ENCODE results near the gene AOC1.

The AOC1 gene

GRCh38 chr7:150854066-150855000 is 2.0 kb downstream of the AOC1 start:
- Histone ChIP-seq H3K9ac (ENCODE audit: low read depth, low read length, poor library complexity, severe bottlenecking) (no peak overlapping the region), H3K27me3 (ENCODE audit: insufficient read depth, low read length, poor library complexity, severe bottlenecking) (no peaks in the 10 kb centered on the region), H3K9me3 (ENCODE audit: insufficient read depth, low read depth, low read length) (no peaks in the 10 kb centered on the region), H3K36me3 (ENCODE audit: insufficient read depth, low read length) (no peaks in the 10 kb centered on the region), H3K4me3 (ENCODE audit: low read length, poor library complexity, severe bottlenecking) (no peak overlapping the region), H3K4me1 (ENCODE audit: insufficient read depth, low read length, poor library complexity, severe bottlenecking) (peaks cover 21% of the 10 kb centered on the region), H2AFZ (ENCODE audit: low read length) (no peak overlapping the region), H3K79me2 (ENCODE audit: insufficient read depth, low read length) (no peaks in the 10 kb centered on the region), H3K9me2 (replicated peaks; ENCODE audit: low read depth, low read length) (no peaks in the 10 kb centered on the region), H4K20me1 (ENCODE audit: insufficient read depth, low read length, poor library complexity, severe bottlenecking) (no peaks in the 10 kb centered on the region), H3K4me2 (ENCODE audit: low read depth, low read length, poor library complexity, severe bottlenecking) (no peak overlapping the region), H3F3A (ENCODE audit: low read depth) (no peaks in the 10 kb centered on the region)
- TF ChIP-seq EZH2phosphoT487 (IDR thresholded peaks at IDR 0.05; ENCODE audit: borderline replicate concordance) (no peak), CTCF (conservative IDR thresholded peaks at IDR 0.05; ENCODE audit: low read length) (no peak)

- H3K9me2 ChIP-seq (replicated peaks; ENCODE audit: low read depth, low read length), result no peaks in the 10 kb centered on the region
- no peaks in the 10 kb centered on the region for H3K36me3 ChIP-seq (ENCODE audit: insufficient read depth, low read length)
- no peak overlapping the region for H3K9ac ChIP-seq (ENCODE audit: low read depth, low read length, poor library complexity, severe bottlenecking)
- no peak overlapping the region for H2AFZ ChIP-seq (ENCODE audit: low read length)
- no peaks in the 10 kb centered on the region for H3F3A ChIP-seq (ENCODE audit: low read depth)
- no peaks in the 10 kb centered on the region for H3K27me3 ChIP-seq (ENCODE audit: insufficient read depth, low read length, poor library complexity, severe bottlenecking)
- H3K4me2 ChIP-seq (ENCODE audit: low read depth, low read length, poor library complexity, severe bottlenecking), result no peak overlapping the region
- no peak for TF ChIP-seq EZH2phosphoT487 (IDR thresholded peaks at IDR 0.05; ENCODE audit: borderline replicate concordance)
- TF ChIP-seq CTCF (conservative IDR thresholded peaks at IDR 0.05; ENCODE audit: low read length), result no peak
- H3K9me3 ChIP-seq (ENCODE audit: insufficient read depth, low read depth, low read length), result no peaks in the 10 kb centered on the region
- no peaks in the 10 kb centered on the region for H4K20me1 ChIP-seq (ENCODE audit: insufficient read depth, low read length, poor library complexity, severe bottlenecking)
- H3K4me3 ChIP-seq (ENCODE audit: low read length, poor library complexity, severe bottlenecking), result no peak overlapping the region
- H3K79me2 ChIP-seq (ENCODE audit: insufficient read depth, low read length), result no peaks in the 10 kb centered on the region
- H3K4me1 ChIP-seq (ENCODE audit: insufficient read depth, low read length, poor library complexity, severe bottlenecking), result peaks cover 21% of the 10 kb centered on the region
Measured at GRCh38 chr7:150855046-150855445, 2.7 kb downstream of the AOC1 start.

- H3K9ac ChIP-seq (ENCODE audit: low read depth, low read length, poor library complexity, severe bottlenecking), result no peak overlapping the region
- TF ChIP-seq CTCF (conservative IDR thresholded peaks at IDR 0.05; ENCODE audit: low read length) (no peak), EZH2phosphoT487 (IDR thresholded peaks at IDR 0.05; ENCODE audit: borderline replicate concordance) (no peak)
- no peaks in the 10 kb centered on the region for H3K9me2 ChIP-seq (replicated peaks; ENCODE audit: low read depth, low read length)
- H2AFZ ChIP-seq (ENCODE audit: low read length), result no peak overlapping the region
- no peak overlapping the region for H3K4me3 ChIP-seq (ENCODE audit: low read length, poor library complexity, severe bottlenecking)
- H3K9me3 ChIP-seq (ENCODE audit: insufficient read depth, low read depth, low read length), result no peaks in the 10 kb centered on the region
- no peaks in the 10 kb centered on the region for H4K20me1 ChIP-seq (ENCODE audit: insufficient read depth, low read length, poor library complexity, severe bottlenecking)
- no peaks in the 10 kb centered on the region for H3F3A ChIP-seq (ENCODE audit: low read depth)
- H3K79me2 ChIP-seq (ENCODE audit: insufficient read depth, low read length), result no peaks in the 10 kb centered on the region
- H3K4me2 ChIP-seq (ENCODE audit: low read depth, low read length, poor library complexity, severe bottlenecking), result no peak overlapping the region
- no peaks in the 10 kb centered on the region for H3K27me3 ChIP-seq (ENCODE audit: insufficient read depth, low read length, poor library complexity, severe bottlenecking)
- peaks cover 21% of the 10 kb centered on the region for H3K4me1 ChIP-seq (ENCODE audit: insufficient read depth, low read length, poor library complexity, severe bottlenecking)
- H3K36me3 ChIP-seq (ENCODE audit: insufficient read depth, low read length), result no peaks in the 10 kb centered on the region
Measured at GRCh38 chr7:150855476-150856302, 3.4 kb downstream of the AOC1 start.
